Pancreas (tissue), 10 donors: Measurements from ENCODE around the gene RUNX1. TPM values are rescaled to one million over a fixed set of nuclear protein-coding genes. Genes with fewer than 3 reads are reported as not detected.

Experiments used
- ATAC-seq, 4 donors: fragments of 200-7000 bp; cut with Tn5 transposase; one replicate each; pipeline versions ENCODE4 v1.8.0 to v1.9.1; 2020; ENCODE audit warnings: mild to moderate bottlenecking in 4 of 4, moderate library complexity in 4 of 4
- DNase-seq, 6 donors: peaks; one replicate each; pipeline ENCODE4 v3.0.0-alpha.2; 2020
- FAIRE-seq: peaks from 2 replicates; lab custom pipeline; 2012; peaks lifted over from hg19 to GRCh38; lab: Jason Lieb, UNC
- H3K27ac ChIP-seq, 4 donors: fragments of 200-600 bp; sonication (generic); 1 replicate in 3 of 4; 2 replicates in 1 of 4; pipeline versions ENCODE4 v1.5.0 to v1.8.0; 2020
- H3K27me3 ChIP-seq, 4 donors: fragments of 200-600 bp; one replicate each; pipeline ENCODE4 v1.8.0; 2021
- H3K36me3 ChIP-seq, 3 donors: fragments of 200-600 bp; sonication (generic) in 1 of 3; one replicate each; pipeline versions ENCODE4 v1.5.0 to v1.8.0; 2020 to 2021
- H3K4me1 ChIP-seq, 3 donors: fragments of 200-600 bp; one replicate each; pipeline ENCODE4 v1.8.0; 2021
- H3K4me3 ChIP-seq, 4 donors: fragments of 200-600 bp; sonication (generic) in 2 of 4; one replicate each; pipeline versions ENCODE4 v1.5.0 to v1.8.0; 2020 to 2021
- H3K9me3 ChIP-seq, 4 donors: fragments of 200-600 bp; one replicate each; pipeline ENCODE4 v1.8.0; 2021
- WGBS, 2 donors: extraction: QIAGEN DNeasy Blood & Tissue Kit; methylation state at CpG; one replicate each; pipeline ENCODE4 v1.1.7; 2013; 5-methylcytosine and 5-hydroxymethylcytosine counted together
- intact Hi-C, 3 donors: fragments of 100-400 bp; cut with DNase I; formaldehyde crosslinking; loops; one replicate each; pipeline versions ENCODE4 v1.11.1 to v1.14.2; 2022
- polyA plus RNA-seq, 2 donors: library from polyadenylated mRNA; stranded (reverse); fragments of 200-250 nt; gene quantifications; one replicate each; pipeline ENCODE4 v1.2.3, GENCODE V29; 2013
- total RNA-seq, 6 donors: library from RNA; stranded (reverse); fragmentation: NEBNext Ultra II Directional in 4 of 6; extraction: Animal tissue kit (Norgen Biotek cat#: 25700) in 4 of 6; gene quantifications; one replicate each; pipeline versions ENCODE4 v1.2.1 to v1.2.4, GENCODE V29; 2021 to 2023
- TF ChIP-seq, protein P1 (sequence below), 4 donors: fragments of 200-600 bp; sonication (generic) in 3 of 4; IDR thresholded peaks; one replicate each; pipeline versions ENCODE4 v1.5.0 to v1.8.0; 2021; ENCODE audit warnings: antibody characterized with exemption in 4 of 4
- donor health status: healthy with polysubstance abuse.
- donor health status: DM: no; HTN: no; CAD: no; lungs with moderate emphysema.
- donor health status: DM: no; HTN: no; CAD: no.
- donor health status: control.
- donor health status: control.
- donor health status: Bipolar disorder and iron deficiency.
- donor health status: DM: yes; HTN: yes; CAD: no.
- donor health status: DM: no; HTN: no; CAD: no.
- donor health status: DM: no; HTN: no; CAD: no.
- donor health status: DM: yes; HTN: yes; CAD: no.

RUNX1 gene
- total and polyA plus RNA-seq, 8 donors, result 2.1 to 38.2 (median 4.5) TPM

DNA sequence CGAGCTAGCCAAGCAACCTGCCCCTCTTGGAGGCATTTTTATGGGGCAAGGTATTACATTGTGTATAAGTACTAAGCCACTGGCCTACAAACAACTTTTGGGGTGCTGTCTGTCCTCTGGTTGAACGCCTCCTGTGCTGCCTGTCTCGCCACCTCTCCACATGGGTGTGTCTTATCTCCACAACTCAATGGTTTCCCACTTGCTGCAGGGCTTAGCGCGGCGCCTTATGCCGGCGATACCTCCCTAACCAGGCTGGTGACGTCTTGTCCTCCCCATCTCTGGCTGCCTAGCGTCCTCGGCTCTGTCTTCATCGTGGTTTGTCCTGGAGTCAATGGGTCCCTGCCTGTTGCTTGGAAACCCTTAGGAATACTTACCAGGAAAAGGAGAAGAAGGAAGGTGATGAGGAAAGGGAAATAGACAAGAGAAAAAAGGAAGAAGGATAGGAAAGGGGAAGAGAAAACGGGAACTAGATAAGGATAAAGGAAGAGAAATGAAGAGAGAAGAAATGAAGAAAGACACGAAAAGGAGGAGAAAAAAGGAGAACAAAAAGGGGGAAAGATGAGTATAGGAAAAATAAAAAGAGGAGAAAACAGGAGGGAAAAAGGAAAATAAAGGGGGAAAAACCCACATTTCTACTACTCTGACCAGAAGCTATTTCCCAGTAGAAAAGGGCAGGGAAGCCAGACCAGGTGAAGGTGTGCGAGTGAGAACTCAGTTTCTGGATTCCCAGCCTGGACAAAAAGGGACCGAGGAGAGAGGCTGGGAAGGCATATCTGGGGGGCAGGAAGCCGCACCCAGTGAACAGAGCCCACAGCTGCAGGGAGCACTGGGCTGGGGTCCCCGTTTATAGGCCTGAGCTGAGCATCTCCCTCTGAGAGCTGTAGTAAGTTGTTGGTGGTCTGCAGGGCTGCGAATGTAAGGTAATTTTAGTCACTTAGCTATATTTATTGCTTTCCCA, 294.1 kb downstream of the RUNX1 start:
- Histone ChIP-seq H3K36me3 (no peaks in the 10 kb centered on the region), H3K27ac (no peak overlapping the region), H3K27me3 (no peaks in the 10 kb centered on the region), H3K4me3 (no peak overlapping the region), H3K4me1 (no peaks in the 10 kb centered on the region), H3K9me3 (no peaks in the 10 kb centered on the region)
- WGBS, 2 donors, result 75 to 80% methylated on average over 19 of the region's 19 CpGs
- ATAC-seq, result no peak
- no peak for DNase-seq
- intact Hi-C loops, result no loop called here
- FAIRE-seq, result no peak
- TF ChIP-seq, protein P1, sequence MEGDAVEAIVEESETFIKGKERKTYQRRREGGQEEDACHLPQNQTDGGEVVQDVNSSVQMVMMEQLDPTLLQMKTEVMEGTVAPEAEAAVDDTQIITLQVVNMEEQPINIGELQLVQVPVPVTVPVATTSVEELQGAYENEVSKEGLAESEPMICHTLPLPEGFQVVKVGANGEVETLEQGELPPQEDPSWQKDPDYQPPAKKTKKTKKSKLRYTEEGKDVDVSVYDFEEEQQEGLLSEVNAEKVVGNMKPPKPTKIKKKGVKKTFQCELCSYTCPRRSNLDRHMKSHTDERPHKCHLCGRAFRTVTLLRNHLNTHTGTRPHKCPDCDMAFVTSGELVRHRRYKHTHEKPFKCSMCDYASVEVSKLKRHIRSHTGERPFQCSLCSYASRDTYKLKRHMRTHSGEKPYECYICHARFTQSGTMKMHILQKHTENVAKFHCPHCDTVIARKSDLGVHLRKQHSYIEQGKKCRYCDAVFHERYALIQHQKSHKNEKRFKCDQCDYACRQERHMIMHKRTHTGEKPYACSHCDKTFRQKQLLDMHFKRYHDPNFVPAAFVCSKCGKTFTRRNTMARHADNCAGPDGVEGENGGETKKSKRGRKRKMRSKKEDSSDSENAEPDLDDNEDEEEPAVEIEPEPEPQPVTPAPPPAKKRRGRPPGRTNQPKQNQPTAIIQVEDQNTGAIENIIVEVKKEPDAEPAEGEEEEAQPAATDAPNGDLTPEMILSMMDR (IDR thresholded peaks at IDR 0.05), result no peak

DNA sequence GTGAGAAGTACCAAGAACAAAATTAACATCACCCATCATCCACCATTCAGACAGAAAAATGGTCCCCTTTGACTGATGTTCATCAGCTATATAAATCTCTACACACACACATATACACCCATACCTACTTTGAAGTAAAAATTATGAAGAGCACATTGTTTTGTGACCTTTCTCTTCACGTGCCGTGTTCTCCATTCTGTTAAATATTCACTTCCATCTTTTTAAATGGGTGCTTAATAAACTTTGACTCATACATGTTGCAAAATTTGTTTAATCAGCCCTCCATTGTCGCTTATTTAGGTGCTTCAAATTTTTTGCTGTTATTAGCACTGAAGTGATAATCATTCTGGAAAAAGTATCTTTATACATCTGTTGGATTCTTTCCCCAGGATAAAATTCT, 300.2 kb downstream of the RUNX1 start:
- no peak overlapping the region for H3K4me3 ChIP-seq
- no peak overlapping the region for H3K27ac ChIP-seq
- WGBS, 2 donors, result 40 to 42% methylated on average over 3 of the region's 3 CpGs
- peaks cover 7 to 19% (median 11%) of the 10 kb centered on the region in 3 donors for H3K4me1 ChIP-seq
- no peaks in the 10 kb centered on the region for H3K36me3 ChIP-seq
- no peak for DNase-seq
- H3K27me3 ChIP-seq, result no peaks in the 10 kb centered on the region
- TF ChIP-seq, protein P1 (IDR thresholded peaks at IDR 0.05), result no peak
- no peaks in the 10 kb centered on the region for H3K9me3 ChIP-seq
- ATAC-seq, result no peak
- intact Hi-C loops, result loop anchor here in 2 of 3 donors (10.0 kb wide), 2 partner anchors 136 to 656 kb away; no protein-coding TSS in a partner anchor
- FAIRE-seq, result no peak

DNA sequence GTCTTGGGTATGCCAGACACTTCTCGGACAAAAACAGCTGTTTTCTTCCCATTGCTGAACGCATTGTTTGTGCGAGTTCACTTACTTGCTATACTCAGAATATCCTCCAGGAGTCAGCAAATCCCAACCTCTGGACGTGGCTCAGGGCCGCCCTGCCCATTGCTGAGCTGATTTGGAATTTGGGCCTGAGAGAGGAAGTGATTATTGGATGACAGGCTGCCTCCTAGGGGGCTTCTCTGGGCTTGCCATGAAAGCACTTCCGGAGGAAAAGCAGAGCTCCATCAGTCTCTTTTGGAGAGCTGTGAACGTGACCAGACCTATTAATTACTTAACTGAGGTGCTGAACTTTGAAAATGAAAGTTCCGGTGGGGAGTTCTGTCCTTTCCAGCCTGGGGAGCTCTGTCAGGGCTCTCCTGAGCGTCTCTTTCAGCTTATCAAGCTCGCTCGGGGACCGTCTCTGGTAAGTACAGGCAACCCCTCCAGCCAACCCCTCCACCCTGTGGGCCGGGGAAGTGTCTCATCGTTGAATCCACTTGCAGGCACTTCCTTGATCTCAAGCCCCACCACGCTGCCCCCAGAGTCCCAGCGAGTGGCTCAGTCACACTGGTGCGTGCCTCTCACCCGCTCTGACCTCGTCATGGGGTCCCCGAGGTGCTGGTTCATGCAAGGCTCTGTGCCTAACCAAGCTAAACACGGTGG, 303.4 kb downstream of the RUNX1 start:
- TF ChIP-seq, protein P1 (IDR thresholded peaks at IDR 0.05), result peak; percentile 70 to 74 (median 71)
- DNase-seq (peak; percentile 62 to 76 (median 72)), ATAC-seq (peak; percentile 92 to 96 (median 95)), FAIRE-seq (peak; percentile 17)
- peaks cover 7 to 20% (median 11%) of the 10 kb centered on the region in 3 donors for H3K4me1 ChIP-seq
- 39 to 43% methylated on average over 21 of the region's 21 CpGs for WGBS, 2 donors
- no peaks in the 10 kb centered on the region for H3K9me3 ChIP-seq
- intact Hi-C loops, result loop anchor here in 2 of 3 donors (10.0 kb wide), 2 partner anchors 139 to 659 kb away; no protein-coding TSS in a partner anchor
- H3K4me3 ChIP-seq, result peak overlapping the region in 1 of 4 donors; percentile 19
- no peaks in the 10 kb centered on the region for H3K36me3 ChIP-seq
- H3K27ac ChIP-seq, result peak overlapping the region in 3 of 4 donors; percentile 10 to 76 (median 70)
- no peaks in the 10 kb centered on the region for H3K27me3 ChIP-seq

DNA sequence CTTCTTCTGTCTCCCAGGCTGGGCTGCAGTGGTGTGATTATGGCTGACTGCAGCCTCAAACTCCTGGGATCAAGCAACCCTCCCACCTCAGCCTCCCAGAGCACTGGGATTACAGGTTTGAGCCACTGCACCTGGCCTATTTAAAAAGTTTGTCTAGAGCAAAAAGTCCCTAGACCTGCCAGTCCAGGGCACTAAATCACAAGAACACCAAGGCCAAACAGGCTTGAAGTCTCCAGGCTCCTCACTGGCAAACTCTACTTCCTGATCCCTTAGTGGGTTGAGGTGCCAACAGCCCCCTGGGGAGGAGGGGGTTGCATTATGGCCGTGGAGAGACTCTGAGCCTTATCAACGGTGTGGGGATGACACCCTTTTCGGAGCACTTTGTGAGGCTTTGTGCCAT, 304.3 kb downstream of the RUNX1 start:
- FAIRE-seq, result no peak
- H3K36me3 ChIP-seq, result no peaks in the 10 kb centered on the region
- H3K4me3 ChIP-seq, result no peak overlapping the region
- intact Hi-C loops, result loop anchor here in 2 of 3 donors (10.0 kb wide), 2 partner anchors 140 to 660 kb away; no protein-coding TSS in a partner anchor
- peak overlapping the region in 3 of 4 donors; percentile 18 to 76 (median 70) for H3K27ac ChIP-seq
- WGBS, 2 donors, result 3 to 10% methylated on average over 3 of the region's 3 CpGs
- H3K9me3 ChIP-seq, result no peaks in the 10 kb centered on the region
- TF ChIP-seq, protein P1 (IDR thresholded peaks at IDR 0.05), result no peak
- H3K27me3 ChIP-seq, result no peaks in the 10 kb centered on the region
- peak in 3 of 6 donors; percentile 29 to 40 (median 35) for DNase-seq
- peaks cover 7 to 20% (median 11%) of the 10 kb centered on the region in 3 donors for H3K4me1 ChIP-seq
- ATAC-seq, result peak; percentile 58 to 80 (median 73)
